ENCODE data around the gene TBC1D22A.

TBC1D22A gene

GRCh38 chr22:46916886-46917770 is 154.7 kb downstream of the TBC1D22A start:
- no peak overlapping the region for H3K4me3 ChIP-seq (ENCODE audit: low read length)
- TF ChIP-seq ZNF274 (IDR thresholded peaks at IDR 0.05; ENCODE audit: low read depth, low read length) = no peak

- no peak for TF ChIP-seq ZNF274 (IDR thresholded peaks at IDR 0.05; ENCODE audit: low read depth, low read length)
- H3K4me3 ChIP-seq (ENCODE audit: low read length) = no peak overlapping the region
Measured at GRCh38 chr22:46917771-46918101, 155.3 kb downstream of the TBC1D22A start.

GRCh38 chr22:46918197-46918596 is 155.7 kb downstream of the TBC1D22A start:
- H3K4me3 ChIP-seq (ENCODE audit: low read length) = no peak overlapping the region
- TF ChIP-seq ZNF274 (IDR thresholded peaks at IDR 0.05; ENCODE audit: low read depth, low read length) = no peak

- no peak overlapping the region for H3K4me3 ChIP-seq (ENCODE audit: low read length)
- TF ChIP-seq ZNF274 (IDR thresholded peaks at IDR 0.05; ENCODE audit: low read depth, low read length) = no peak
Measured at GRCh38 chr22:46922037-46922436, 159.6 kb downstream of the TBC1D22A start.

- TF ChIP-seq ZNF274 (IDR thresholded peaks at IDR 0.05; ENCODE audit: low read depth, low read length) = no peak
Measured at GRCh38 chr22:46923394-46923793, 160.9 kb downstream of the TBC1D22A start.

GRCh38 chr22:46925818-46926217 is 163.4 kb downstream of the TBC1D22A start:
- no peak overlapping the region for H3K4me3 ChIP-seq (ENCODE audit: low read length)
- no peak for TF ChIP-seq ZNF274 (IDR thresholded peaks at IDR 0.05; ENCODE audit: low read depth, low read length)

More at GRCh38 chr22:46923394-46923793, 160.9 kb downstream of the TBC1D22A start:
- H3K4me3 ChIP-seq (ENCODE audit: low read length) = no peak overlapping the region

GRCh38 chr22:46929046-46929709 is 166.7 kb downstream of the TBC1D22A start:
- no peak for TF ChIP-seq ZNF274 (IDR thresholded peaks at IDR 0.05; ENCODE audit: low read depth, low read length)
- no peak overlapping the region for H3K4me3 ChIP-seq (ENCODE audit: low read length)

GRCh38 chr22:46929710-46930204 is 167.3 kb downstream of the TBC1D22A start:
- no peak for TF ChIP-seq ZNF274 (IDR thresholded peaks at IDR 0.05; ENCODE audit: low read depth, low read length)

GRCh38 chr22:46931414-46931813 is 169.0 kb downstream of the TBC1D22A start:
- no peak overlapping the region for H3K4me3 ChIP-seq (ENCODE audit: low read length)
- no peak for TF ChIP-seq ZNF274 (IDR thresholded peaks at IDR 0.05; ENCODE audit: low read depth, low read length)

More at GRCh38 chr22:46929710-46930204, 167.3 kb downstream of the TBC1D22A start:
- H3K4me3 ChIP-seq (ENCODE audit: low read length) = no peak overlapping the region

GRCh38 chr22:46931881-46932280 is 169.4 kb downstream of the TBC1D22A start:
- no peak overlapping the region for H3K4me3 ChIP-seq (ENCODE audit: low read length)
- no peak for TF ChIP-seq ZNF274 (IDR thresholded peaks at IDR 0.05; ENCODE audit: low read depth, low read length)

- H3K4me3 ChIP-seq (ENCODE audit: low read length) = no peak overlapping the region
- no peak for TF ChIP-seq ZNF274 (IDR thresholded peaks at IDR 0.05; ENCODE audit: low read depth, low read length)
Measured at GRCh38 chr22:46933040-46933930, 170.8 kb downstream of the TBC1D22A start.

- TF ChIP-seq ZNF274 (IDR thresholded peaks at IDR 0.05; ENCODE audit: low read depth, low read length) = no peak
- H3K4me3 ChIP-seq (ENCODE audit: low read length) = no peak overlapping the region
Measured at GRCh38 chr22:46934172-46934745, 171.8 kb downstream of the TBC1D22A start.

GRCh38 chr22:46934746-46935491 is 172.5 kb downstream of the TBC1D22A start:
- TF ChIP-seq ZNF274 (IDR thresholded peaks at IDR 0.05; ENCODE audit: low read depth, low read length) = no peak

More at GRCh38 chr22:46934746-46935491, 172.5 kb downstream of the TBC1D22A start:
- no peak overlapping the region for H3K4me3 ChIP-seq (ENCODE audit: low read length)
